H1 (cell line): ENCODE results near the gene AOPEP. TPM values are rescaled to one million over a fixed set of nuclear protein-coding genes. Genes with fewer than 3 reads are reported as not detected.

ENCODE experiments used
- CTCF ChIP-seq, 3 experiments: IDR thresholded peaks; 1 replicate in 2 of 3; 2 replicates in 1 of 3; pipeline versions ENCODE4 v1.5.1 to v1.6.1; 2011; ENCODE audit warnings: low read length in 3 of 3, mild to moderate bottlenecking in 3 of 3, inconsistent platforms in 2 of 3, low read depth in 1 of 3, moderate library complexity in 1 of 3; ENCODE audit not compliant: insufficient read depth in 1 of 3; ENCODE audit errors: control extremely low read depth in 1 of 3
- EZH2 ChIP-seq: fragments of 200-600 bp; sonication (generic); IDR thresholded peaks from 2 replicates; pipeline ENCODE4 v1.7.1; 2012; ENCODE audit warnings: low read depth, mild to moderate bottlenecking, moderate library complexity, low read length, inconsistent platforms; ENCODE audit not compliant: severe bottlenecking
- MAFK ChIP-seq: IDR thresholded peaks from 2 replicates; pipeline ENCODE4 v1.6.1; 2012; ENCODE audit warnings: low read depth, mild to moderate bottlenecking, improper control_type of control experiment, low read length
- PHF8 ChIP-seq: fragments of 200-600 bp; sonication (generic); conservative IDR thresholded peaks from 2 replicates; pipeline ENCODE4 v1.7.1; 2012; ENCODE audit warnings: low read depth, mild to moderate bottlenecking, inconsistent platforms, low read length, moderate library complexity
- RBBP5 ChIP-seq: IDR thresholded peaks from 2 replicates; pipeline ENCODE4 v1.7.1; 2012; ENCODE audit warnings: low read depth, mild to moderate bottlenecking, inconsistent platforms, low read length, moderate library complexity, borderline replicate concordance
- SRF ChIP-seq: IDR thresholded peaks from 2 replicates; pipeline ENCODE4 v1.6.1; 2011; ENCODE audit warnings: mild to moderate bottlenecking, low read depth, low read length, moderate library complexity
- polyA plus RNA-seq, 7 experiments: library from polyadenylated mRNA; depleted of rRNA in 3 of 7; stranded (reverse) in 5 of 7; unstranded in 2 of 7; fragments of >200 nt in 5 of 7; fragments of 200-250 nt in 2 of 7; gene quantifications; 1 replicate in 5 of 7; 2 replicates in 1 of 7; 4 replicates in 1 of 7; pipeline versions ENCODE4 v1.2.1 to v1.2.3, GENCODE V29; 2011 to 2013; ENCODE audit warnings: missing spikeins in 2 of 7, mixed read lengths in 2 of 7
- total RNA-seq: library from RNA; stranded (reverse); fragmentation: NEBNext Ultra II Directional; extraction: Animal tissue kit (Norgen Biotek cat#: 25700); gene quantifications from 2 replicates; pipeline ENCODE4 v1.2.1, GENCODE V29; 2021
- TF ChIP-seq, protein P1 (sequence below): fragments of 300-600 bp; sonication (generic); IDR thresholded peaks from 2 replicates; pipeline ENCODE4 v1.7.1; 2012; ENCODE audit warnings: low read length, moderate library complexity, mild to moderate bottlenecking, inconsistent platforms; ENCODE audit not compliant: insufficient replicate concordance

Gene AOPEP
- total and polyA plus RNA-seq, 2 of the 8 experiments (the other 6 are each of a cell fraction or from before 2014, with no cell fraction given): 6.1 to 14.3 TPM

GRCh38 chr9:94907264-94907936, 180.9 kb downstream of the AOPEP start (continued):
- TF ChIP-seq CTCF (IDR thresholded peaks at IDR 0.05; ENCODE audit: control extremely low read depth in 1 of 3, insufficient read depth in 1 of 3, low read depth in 1 of 3, low read length in 3 of 3) (no peak), EZH2 (no peak), SRF (no peak), RBBP5 (no peak), PHF8 (no peak), MAFK (no peak)
- TF ChIP-seq, protein P1, sequence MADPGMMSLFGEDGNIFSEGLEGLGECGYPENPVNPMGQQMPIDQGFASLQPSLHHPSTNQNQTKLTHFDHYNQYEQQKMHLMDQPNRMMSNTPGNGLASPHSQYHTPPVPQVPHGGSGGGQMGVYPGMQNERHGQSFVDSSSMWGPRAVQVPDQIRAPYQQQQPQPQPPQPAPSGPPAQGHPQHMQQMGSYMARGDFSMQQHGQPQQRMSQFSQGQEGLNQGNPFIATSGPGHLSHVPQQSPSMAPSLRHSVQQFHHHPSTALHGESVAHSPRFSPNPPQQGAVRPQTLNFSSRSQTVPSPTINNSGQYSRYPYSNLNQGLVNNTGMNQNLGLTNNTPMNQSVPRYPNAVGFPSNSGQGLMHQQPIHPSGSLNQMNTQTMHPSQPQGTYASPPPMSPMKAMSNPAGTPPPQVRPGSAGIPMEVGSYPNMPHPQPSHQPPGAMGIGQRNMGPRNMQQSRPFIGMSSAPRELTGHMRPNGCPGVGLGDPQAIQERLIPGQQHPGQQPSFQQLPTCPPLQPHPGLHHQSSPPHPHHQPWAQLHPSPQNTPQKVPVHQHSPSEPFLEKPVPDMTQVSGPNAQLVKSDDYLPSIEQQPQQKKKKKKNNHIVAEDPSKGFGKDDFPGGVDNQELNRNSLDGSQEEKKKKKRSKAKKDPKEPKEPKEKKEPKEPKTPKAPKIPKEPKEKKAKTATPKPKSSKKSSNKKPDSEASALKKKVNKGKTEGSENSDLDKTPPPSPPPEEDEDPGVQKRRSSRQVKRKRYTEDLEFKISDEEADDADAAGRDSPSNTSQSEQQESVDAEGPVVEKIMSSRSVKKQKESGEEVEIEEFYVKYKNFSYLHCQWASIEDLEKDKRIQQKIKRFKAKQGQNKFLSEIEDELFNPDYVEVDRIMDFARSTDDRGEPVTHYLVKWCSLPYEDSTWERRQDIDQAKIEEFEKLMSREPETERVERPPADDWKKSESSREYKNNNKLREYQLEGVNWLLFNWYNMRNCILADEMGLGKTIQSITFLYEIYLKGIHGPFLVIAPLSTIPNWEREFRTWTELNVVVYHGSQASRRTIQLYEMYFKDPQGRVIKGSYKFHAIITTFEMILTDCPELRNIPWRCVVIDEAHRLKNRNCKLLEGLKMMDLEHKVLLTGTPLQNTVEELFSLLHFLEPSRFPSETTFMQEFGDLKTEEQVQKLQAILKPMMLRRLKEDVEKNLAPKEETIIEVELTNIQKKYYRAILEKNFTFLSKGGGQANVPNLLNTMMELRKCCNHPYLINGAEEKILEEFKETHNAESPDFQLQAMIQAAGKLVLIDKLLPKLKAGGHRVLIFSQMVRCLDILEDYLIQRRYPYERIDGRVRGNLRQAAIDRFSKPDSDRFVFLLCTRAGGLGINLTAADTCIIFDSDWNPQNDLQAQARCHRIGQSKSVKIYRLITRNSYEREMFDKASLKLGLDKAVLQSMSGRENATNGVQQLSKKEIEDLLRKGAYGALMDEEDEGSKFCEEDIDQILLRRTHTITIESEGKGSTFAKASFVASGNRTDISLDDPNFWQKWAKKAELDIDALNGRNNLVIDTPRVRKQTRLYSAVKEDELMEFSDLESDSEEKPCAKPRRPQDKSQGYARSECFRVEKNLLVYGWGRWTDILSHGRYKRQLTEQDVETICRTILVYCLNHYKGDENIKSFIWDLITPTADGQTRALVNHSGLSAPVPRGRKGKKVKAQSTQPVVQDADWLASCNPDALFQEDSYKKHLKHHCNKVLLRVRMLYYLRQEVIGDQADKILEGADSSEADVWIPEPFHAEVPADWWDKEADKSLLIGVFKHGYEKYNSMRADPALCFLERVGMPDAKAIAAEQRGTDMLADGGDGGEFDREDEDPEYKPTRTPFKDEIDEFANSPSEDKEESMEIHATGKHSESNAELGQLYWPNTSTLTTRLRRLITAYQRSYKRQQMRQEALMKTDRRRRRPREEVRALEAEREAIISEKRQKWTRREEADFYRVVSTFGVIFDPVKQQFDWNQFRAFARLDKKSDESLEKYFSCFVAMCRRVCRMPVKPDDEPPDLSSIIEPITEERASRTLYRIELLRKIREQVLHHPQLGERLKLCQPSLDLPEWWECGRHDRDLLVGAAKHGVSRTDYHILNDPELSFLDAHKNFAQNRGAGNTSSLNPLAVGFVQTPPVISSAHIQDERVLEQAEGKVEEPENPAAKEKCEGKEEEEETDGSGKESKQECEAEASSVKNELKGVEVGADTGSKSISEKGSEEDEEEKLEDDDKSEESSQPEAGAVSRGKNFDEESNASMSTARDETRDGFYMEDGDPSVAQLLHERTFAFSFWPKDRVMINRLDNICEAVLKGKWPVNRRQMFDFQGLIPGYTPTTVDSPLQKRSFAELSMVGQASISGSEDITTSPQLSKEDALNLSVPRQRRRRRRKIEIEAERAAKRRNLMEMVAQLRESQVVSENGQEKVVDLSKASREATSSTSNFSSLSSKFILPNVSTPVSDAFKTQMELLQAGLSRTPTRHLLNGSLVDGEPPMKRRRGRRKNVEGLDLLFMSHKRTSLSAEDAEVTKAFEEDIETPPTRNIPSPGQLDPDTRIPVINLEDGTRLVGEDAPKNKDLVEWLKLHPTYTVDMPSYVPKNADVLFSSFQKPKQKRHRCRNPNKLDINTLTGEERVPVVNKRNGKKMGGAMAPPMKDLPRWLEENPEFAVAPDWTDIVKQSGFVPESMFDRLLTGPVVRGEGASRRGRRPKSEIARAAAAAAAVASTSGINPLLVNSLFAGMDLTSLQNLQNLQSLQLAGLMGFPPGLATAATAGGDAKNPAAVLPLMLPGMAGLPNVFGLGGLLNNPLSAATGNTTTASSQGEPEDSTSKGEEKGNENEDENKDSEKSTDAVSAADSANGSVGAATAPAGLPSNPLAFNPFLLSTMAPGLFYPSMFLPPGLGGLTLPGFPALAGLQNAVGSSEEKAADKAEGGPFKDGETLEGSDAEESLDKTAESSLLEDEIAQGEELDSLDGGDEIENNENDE: no peak
